Neural crest cell (in vitro differentiated cells): Measurements from ENCODE around the gene RTN4R. TPM values are rescaled to one million over a fixed set of nuclear protein-coding genes. Genes with fewer than 3 reads are reported as not detected.

Experiments
- DNase-seq: peaks from one replicate; pipeline ENCODE4 v3.0.0; 2021; ENCODE audit warnings: low read depth, mixed read lengths, low spot score
- H3K27ac Mint-ChIP-seq: one replicate; pipeline ENCODE4 v1.8.0; 2021; ENCODE audit warnings: mild to moderate bottlenecking, mixed read lengths; ENCODE audit not compliant: unreplicated experiment
- H3K27me3 Mint-ChIP-seq: 2 replicates; pipeline ENCODE4 v1.8.0; 2021; ENCODE audit warnings: low read depth, mild to moderate bottlenecking, mixed read lengths
- H3K36me3 Mint-ChIP-seq: 2 replicates; pipeline ENCODE4 v1.8.0; 2021; ENCODE audit warnings: low read depth, mild to moderate bottlenecking, mixed read lengths
- H3K4me1 Mint-ChIP-seq: 2 replicates; pipeline ENCODE4 v1.8.0; 2021; ENCODE audit warnings: mixed read lengths
- H3K4me3 Mint-ChIP-seq: one replicate; pipeline ENCODE4 v1.8.0; 2021; ENCODE audit warnings: mild to moderate bottlenecking, mixed read lengths
- H3K9me3 Mint-ChIP-seq: 2 replicates; pipeline ENCODE4 v1.8.0; 2021; ENCODE audit warnings: mixed read lengths
- total RNA-seq: library from RNA; stranded (reverse); gene quantifications from 2 replicates; pipeline ENCODE4 v1.2.1, GENCODE V29; 2021
- TF ChIP-seq, protein P1 (sequence below): fragments of 200-600 bp; sonication (generic); conservative IDR thresholded peaks from 2 replicates; pipeline ENCODE4 v1.5.0; 2021; ENCODE audit warnings: antibody characterized with exemption, mild to moderate bottlenecking

The RTN4R gene
- total RNA-seq, 1 donor from 2014 or later, result 19.0 TPM

DNA sequence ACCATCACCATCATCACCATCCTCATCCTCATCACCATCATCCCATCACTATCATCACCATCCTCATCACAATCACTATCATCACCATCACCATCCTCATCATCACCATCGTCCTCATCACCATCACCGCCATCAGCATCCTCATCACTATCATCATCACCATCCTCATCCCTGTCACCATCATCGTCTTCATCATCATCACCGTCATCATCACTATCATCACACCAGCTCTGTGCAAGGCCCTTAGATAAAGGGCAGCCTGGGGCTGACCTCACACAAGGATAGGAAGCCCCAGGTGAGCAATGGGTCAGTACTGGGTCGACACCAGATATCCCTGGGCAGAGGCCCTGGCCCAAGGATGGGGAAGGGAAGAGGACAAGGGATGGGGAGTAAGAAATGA, 16.1 kb downstream of the RTN4R start:
- H3K4me3 Mint-ChIP-seq, result no peak overlapping the region
- no peak overlapping the region for H3K27ac Mint-ChIP-seq
- TF ChIP-seq, protein P1, sequence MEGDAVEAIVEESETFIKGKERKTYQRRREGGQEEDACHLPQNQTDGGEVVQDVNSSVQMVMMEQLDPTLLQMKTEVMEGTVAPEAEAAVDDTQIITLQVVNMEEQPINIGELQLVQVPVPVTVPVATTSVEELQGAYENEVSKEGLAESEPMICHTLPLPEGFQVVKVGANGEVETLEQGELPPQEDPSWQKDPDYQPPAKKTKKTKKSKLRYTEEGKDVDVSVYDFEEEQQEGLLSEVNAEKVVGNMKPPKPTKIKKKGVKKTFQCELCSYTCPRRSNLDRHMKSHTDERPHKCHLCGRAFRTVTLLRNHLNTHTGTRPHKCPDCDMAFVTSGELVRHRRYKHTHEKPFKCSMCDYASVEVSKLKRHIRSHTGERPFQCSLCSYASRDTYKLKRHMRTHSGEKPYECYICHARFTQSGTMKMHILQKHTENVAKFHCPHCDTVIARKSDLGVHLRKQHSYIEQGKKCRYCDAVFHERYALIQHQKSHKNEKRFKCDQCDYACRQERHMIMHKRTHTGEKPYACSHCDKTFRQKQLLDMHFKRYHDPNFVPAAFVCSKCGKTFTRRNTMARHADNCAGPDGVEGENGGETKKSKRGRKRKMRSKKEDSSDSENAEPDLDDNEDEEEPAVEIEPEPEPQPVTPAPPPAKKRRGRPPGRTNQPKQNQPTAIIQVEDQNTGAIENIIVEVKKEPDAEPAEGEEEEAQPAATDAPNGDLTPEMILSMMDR, result no peak
- peaks cover 10% of the 10 kb centered on the region for H3K4me1 Mint-ChIP-seq
- DNase-seq, result no peak
- no peaks in the 10 kb centered on the region for H3K27me3 Mint-ChIP-seq
- no peaks in the 10 kb centered on the region for H3K9me3 Mint-ChIP-seq
- peaks cover 2% of the 10 kb centered on the region for H3K36me3 Mint-ChIP-seq

DNA sequence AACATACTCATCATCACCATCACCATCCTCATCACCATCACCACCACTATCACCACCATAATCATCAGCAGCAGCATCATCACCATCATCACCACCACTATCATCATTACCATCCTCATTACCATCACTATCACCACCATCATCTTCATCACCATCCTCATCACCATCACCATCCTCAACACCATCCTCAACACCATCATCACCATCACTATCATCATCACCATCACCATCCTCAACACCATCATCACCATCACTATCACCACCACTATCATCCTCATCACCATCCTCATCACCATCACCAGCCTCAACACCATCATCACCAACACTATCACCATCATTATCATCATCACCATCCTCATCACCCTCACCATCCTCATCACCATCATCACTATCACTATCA, 16.6 kb downstream of the RTN4R start:
- Mint-ChIP-seq H3K4me3 (no peak overlapping the region), H3K36me3 (peaks cover 2% of the 10 kb centered on the region), H3K9me3 (no peaks in the 10 kb centered on the region), H3K4me1 (peaks cover 14% of the 10 kb centered on the region), H3K27me3 (no peaks in the 10 kb centered on the region), H3K27ac (no peak overlapping the region)
- TF ChIP-seq, protein P1, result no peak
- no peak for DNase-seq

DNA sequence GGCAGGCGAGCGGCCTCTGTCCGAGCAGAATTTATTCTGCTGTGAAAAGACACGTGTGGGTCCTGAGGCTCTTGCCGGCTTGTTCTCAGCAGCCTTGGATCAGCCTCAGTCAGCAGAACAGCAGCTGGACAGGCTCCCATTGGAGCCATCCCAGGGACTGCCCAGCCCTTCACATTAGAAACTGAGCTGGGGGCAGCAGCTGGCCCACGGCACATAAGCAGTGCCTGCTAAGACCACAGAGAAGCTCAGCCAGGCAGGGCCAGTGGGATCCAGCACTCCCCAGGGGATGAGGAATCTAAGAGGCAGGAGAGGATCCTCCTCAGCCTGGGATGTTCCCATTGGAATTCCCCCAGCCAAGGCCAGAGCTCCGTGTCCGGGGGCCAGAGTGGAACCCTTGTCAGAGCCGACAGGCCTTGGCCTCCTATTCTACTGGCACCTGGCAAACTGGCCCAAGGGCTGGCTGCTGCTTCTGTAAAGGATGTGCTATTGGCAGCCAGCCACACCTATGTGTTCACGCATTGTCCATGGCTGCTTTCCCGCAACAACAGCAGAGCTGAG, 18.2 kb downstream of the RTN4R start:
- Mint-ChIP-seq H3K27ac (no peak overlapping the region), H3K36me3 (peaks cover 2% of the 10 kb centered on the region), H3K4me3 (no peak overlapping the region), H3K9me3 (no peaks in the 10 kb centered on the region), H3K27me3 (no peaks in the 10 kb centered on the region), H3K4me1 (peaks cover 27% of the 10 kb centered on the region)
- no peak for DNase-seq
- TF ChIP-seq, protein P1, result no peak

DNA sequence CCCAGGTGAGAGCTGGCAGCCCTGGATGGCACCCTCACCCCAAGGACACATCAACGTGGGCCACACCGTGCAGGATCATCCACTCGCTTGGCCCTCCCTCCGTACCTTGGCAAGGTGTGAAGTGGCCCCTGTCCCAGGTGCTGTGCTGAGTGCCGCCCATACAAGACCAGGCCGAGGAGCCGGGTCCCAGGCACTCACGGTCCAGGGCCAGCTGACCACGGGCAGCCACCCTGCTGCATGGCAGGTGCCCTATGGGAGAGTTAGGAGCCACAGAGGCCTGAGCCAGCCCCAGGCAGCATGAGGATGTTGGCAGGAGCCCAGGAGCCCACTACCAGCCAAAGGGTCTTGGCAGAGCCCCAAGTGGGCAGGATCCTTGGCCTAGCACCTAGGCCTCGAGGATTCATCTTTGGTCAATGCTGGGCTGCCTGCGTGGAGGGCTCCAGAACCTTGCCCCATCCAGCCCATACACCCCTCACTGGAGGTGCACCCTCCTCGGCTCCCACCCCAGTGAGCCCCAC, 19.6 kb downstream of the RTN4R start:
- H3K27me3 Mint-ChIP-seq, result no peaks in the 10 kb centered on the region
- TF ChIP-seq, protein P1, result no peak
- H3K27ac Mint-ChIP-seq, result no peak overlapping the region
- peaks cover 32% of the 10 kb centered on the region for H3K4me1 Mint-ChIP-seq
- H3K9me3 Mint-ChIP-seq, result no peaks in the 10 kb centered on the region
- H3K36me3 Mint-ChIP-seq, result peaks cover 2% of the 10 kb centered on the region
- no peak for DNase-seq
- H3K4me3 Mint-ChIP-seq, result no peak overlapping the region

DNA sequence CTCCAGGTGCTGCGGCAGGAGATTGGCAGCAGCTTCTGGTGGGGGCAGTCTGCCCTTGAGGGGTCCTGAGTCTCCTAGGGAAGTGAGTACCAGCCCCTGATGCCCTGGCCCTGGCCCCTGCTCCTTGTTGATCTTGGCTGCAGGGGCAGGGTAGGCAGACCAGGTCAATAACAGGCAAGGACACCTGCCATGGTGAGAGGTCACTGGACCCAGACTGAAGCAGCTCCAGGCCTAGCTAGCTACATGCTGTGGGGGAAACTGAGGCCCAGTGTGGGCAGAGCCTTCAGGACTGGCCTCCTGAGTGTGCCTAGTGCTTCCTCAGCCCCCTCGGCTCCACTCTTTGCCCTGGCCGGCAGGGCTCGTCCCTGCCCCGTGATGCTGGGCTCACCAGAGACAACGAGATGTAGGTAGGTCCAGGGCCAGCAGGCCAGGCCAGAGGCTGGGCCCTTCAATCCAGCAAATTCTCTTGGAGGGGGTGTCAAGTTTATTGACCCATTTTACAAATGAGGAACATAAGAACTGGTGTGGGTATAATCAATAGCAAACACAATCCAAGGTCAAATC, 20.4 kb downstream of the RTN4R start:
- TF ChIP-seq, protein P1, result no peak
- no peak overlapping the region for H3K4me3 Mint-ChIP-seq

More for the DNA sequence above, 20.4 kb downstream of the RTN4R start:
- Mint-ChIP-seq H3K9me3 (no peaks in the 10 kb centered on the region), H3K36me3 (peaks cover 2% of the 10 kb centered on the region), H3K27ac (peak overlapping the region; percentile 43), H3K4me1 (peaks cover 36% of the 10 kb centered on the region), H3K27me3 (no peaks in the 10 kb centered on the region)
- DNase-seq, result no peak
